GM23338 (cell line): ENCODE measurements around the gene GSG1. TPM values are rescaled to one million over a fixed set of nuclear protein-coding genes. Genes with fewer than 3 reads are reported as not detected.

Source experiments
- ATAC-seq: fragments of 200-7000 bp; cut with Tn5 transposase; 3 replicates; pipeline ENCODE4 v1.9.1; 2020
- DNase-seq: peaks from one replicate; pipeline ENCODE4 v3.0.0-alpha.2; 2015; ENCODE audit warnings: low spot score
- H2AFZ ChIP-seq: fragments of 200-600 bp; sonication (generic); 2 replicates; pipeline ENCODE4 v1.8.0; 2016; ENCODE audit warnings: antibody characterized with exemption, mild to moderate bottlenecking, moderate library complexity
- H3F3A ChIP-seq: fragments of 200-600 bp; sonication (generic); replicated peaks from 2 replicates; pipeline ENCODE4 v1.8.0; 2017; ENCODE audit warnings: antibody characterized with exemption, mixed run types, low read depth
- H3K27ac ChIP-seq: fragments of 200-600 bp; sonication (generic); 2 replicates; pipeline ENCODE4 v1.6.1; 2016; ENCODE audit warnings: low read depth
- H3K27me3 ChIP-seq: fragments of 200-600 bp; sonication (generic); 2 replicates; pipeline ENCODE4 v1.8.0; 2016; ENCODE audit warnings: mild to moderate bottlenecking, mixed run types, moderate library complexity; ENCODE audit not compliant: insufficient read depth
- H3K36me3 ChIP-seq: fragments of 200-600 bp; sonication (generic); 2 replicates; pipeline ENCODE4 v1.8.0; 2016; ENCODE audit warnings: mild to moderate bottlenecking; ENCODE audit not compliant: insufficient read depth
- H3K4me1 ChIP-seq: fragments of 200-600 bp; sonication (generic); 2 replicates; pipeline ENCODE4 v1.8.0; 2016; ENCODE audit warnings: mild to moderate bottlenecking, moderate library complexity; ENCODE audit not compliant: insufficient read depth
- H3K4me2 ChIP-seq: fragments of 200-600 bp; sonication (generic); 2 replicates; pipeline ENCODE4 v1.7.1; 2017; ENCODE audit warnings: mixed run types
- H3K4me3 ChIP-seq: fragments of 200-600 bp; sonication (generic); 2 replicates; pipeline ENCODE4 v1.6.1; 2016; ENCODE audit warnings: mixed run types
- H3K79me2 ChIP-seq: fragments of 200-600 bp; sonication (generic); replicated peaks from 2 replicates; pipeline ENCODE4 v1.8.0; 2017; ENCODE audit warnings: mild to moderate bottlenecking; ENCODE audit not compliant: insufficient read depth
- H3K9me2 ChIP-seq: fragments of 200-600 bp; sonication (generic); 2 replicates; pipeline ENCODE4 v1.8.0; 2017; ENCODE audit not compliant: insufficient read depth
- H4K20me1 ChIP-seq: fragments of 200-600 bp; sonication (generic); replicated peaks from 2 replicates; pipeline ENCODE4 v1.8.0; 2017; ENCODE audit warnings: mild to moderate bottlenecking; ENCODE audit not compliant: insufficient read depth
- H3K27ac Mint-ChIP-seq: 2 replicates; pipeline ENCODE4 v1.8.0; 2020; ENCODE audit warnings: inconsistent platforms, mild to moderate bottlenecking, moderate library complexity, mixed read lengths
- H3K27me3 Mint-ChIP-seq: 3 replicates; pipeline ENCODE4 v1.8.0; 2022; ENCODE audit warnings: low read depth, mild to moderate bottlenecking, moderate library complexity, mixed read lengths, inconsistent platforms; ENCODE audit not compliant: insufficient read depth, poor library complexity
- H3K36me3 Mint-ChIP-seq: 3 replicates; pipeline ENCODE4 v1.8.0; 2021; ENCODE audit warnings: low read depth, mild to moderate bottlenecking, inconsistent platforms, moderate library complexity, mixed read lengths
- H3K4me1 Mint-ChIP-seq: 3 replicates; pipeline ENCODE4 v1.8.0; 2020; ENCODE audit warnings: mild to moderate bottlenecking, inconsistent platforms, mixed read lengths
- H3K4me3 Mint-ChIP-seq: 3 replicates; pipeline ENCODE4 v1.8.0; 2021; ENCODE audit warnings: moderate library complexity, mild to moderate bottlenecking, inconsistent platforms, mixed read lengths
- H3K9me3 Mint-ChIP-seq: 3 replicates; pipeline ENCODE4 v1.8.0; 2020; ENCODE audit warnings: moderate library complexity, mild to moderate bottlenecking, inconsistent platforms, mixed read lengths
- ETS1 ChIP-seq: IDR thresholded peaks from 2 replicates; pipeline ENCODE4 v1.6.1; 2016; ENCODE audit warnings: antibody characterized with exemption
- EZH2 ChIP-seq: fragments of 200-600 bp; sonication (generic); IDR thresholded peaks from one replicate; pipeline ENCODE4 v1.8.0; 2017; ENCODE audit warnings: antibody characterized with exemption, mild to moderate bottlenecking, low read depth; ENCODE audit not compliant: unreplicated experiment
- POLR2AphosphoS5 ChIP-seq: IDR thresholded peaks from 2 replicates; pipeline ENCODE4 v1.6.1; 2016; ENCODE audit warnings: antibody characterized with exemption, low read depth
- REST ChIP-seq: IDR thresholded peaks from one replicate; pipeline ENCODE4 v1.6.1; 2018; ENCODE audit warnings: antibody characterized with exemption; ENCODE audit not compliant: unreplicated experiment
- STAT1 ChIP-seq: IDR thresholded peaks from one replicate; pipeline ENCODE4 v1.6.1; 2016; ENCODE audit warnings: antibody characterized with exemption; ENCODE audit not compliant: unreplicated experiment
- ZNF331 ChIP-seq: fragments of 250-450 bp; sonication (Bioruptor Pico); IDR thresholded peaks from 2 replicates; pipeline ENCODE4 v1.5.0; 2020; ENCODE audit warnings: low read depth, mild to moderate bottlenecking, moderate library complexity
- polyA plus RNA-seq: library from polyadenylated mRNA; unstranded; fragments of >200 nt; fragmentation: Nextera tagmentation; extraction: Ambion mirVana; gene quantifications from 2 replicates; pipeline ENCODE4 v1.2.1, GENCODE V29; 2016
- total RNA-seq: library from RNA; depleted of rRNA; stranded (reverse); fragments of >200 nt; shearing (Covaris generic); gene quantifications from 2 replicates; pipeline ENCODE4 v1.2.3, GENCODE V29; 2014
- TF ChIP-seq, protein P1 (sequence below), 2 experiments: fragments of 200-600 bp in 1 of 2; sonication (generic) in 1 of 2; conservative IDR thresholded peaks; 2 replicates each; pipeline versions ENCODE4 v1.5.1 to v1.6.1; 2016 to 2017; ENCODE audit warnings: antibody characterized with exemption in 2 of 2, low read depth in 2 of 2, mild to moderate bottlenecking in 2 of 2, moderate library complexity in 1 of 2

The GSG1 gene
- total and polyA plus RNA-seq, 2 experiments from 2014 or later = 0.17 to 0.63 TPM

- DNase-seq (no peak), ATAC-seq (no peak)
- Histone ChIP-seq H3F3A (no peaks in the 10 kb centered on the region), H4K20me1 (no peaks in the 10 kb centered on the region), H3K36me3 (no peaks in the 10 kb centered on the region), H3K79me2 (peaks cover 35% of the 10 kb centered on the region), H3K27me3 (peaks cover 11% of the 10 kb centered on the region), H3K4me2 (peak overlapping the region; percentile 90), H2AFZ (peak overlapping the region; percentile 99), H3K4me3 (peak overlapping the region; percentile 90), H3K9me2 (no peaks in the 10 kb centered on the region), H3K4me1 (peaks cover 13% of the 10 kb centered on the region), H3K27ac (no peak overlapping the region)
- Mint-ChIP-seq H3K27ac (no peak overlapping the region), H3K4me3 (peak overlapping the region; percentile 87), H3K9me3 (no peaks in the 10 kb centered on the region), H3K27me3 (peaks cover 7% of the 10 kb centered on the region), H3K36me3 (no peaks in the 10 kb centered on the region), H3K4me1 (peaks cover 47% of the 10 kb centered on the region)
- TF ChIP-seq REST = no peak
- TF ChIP-seq POLR2AphosphoS5 = no peak
- TF ChIP-seq ZNF331 (CRISPR knock-in tag) = no peak
- no peak for TF ChIP-seq STAT1
- TF ChIP-seq, protein P1, sequence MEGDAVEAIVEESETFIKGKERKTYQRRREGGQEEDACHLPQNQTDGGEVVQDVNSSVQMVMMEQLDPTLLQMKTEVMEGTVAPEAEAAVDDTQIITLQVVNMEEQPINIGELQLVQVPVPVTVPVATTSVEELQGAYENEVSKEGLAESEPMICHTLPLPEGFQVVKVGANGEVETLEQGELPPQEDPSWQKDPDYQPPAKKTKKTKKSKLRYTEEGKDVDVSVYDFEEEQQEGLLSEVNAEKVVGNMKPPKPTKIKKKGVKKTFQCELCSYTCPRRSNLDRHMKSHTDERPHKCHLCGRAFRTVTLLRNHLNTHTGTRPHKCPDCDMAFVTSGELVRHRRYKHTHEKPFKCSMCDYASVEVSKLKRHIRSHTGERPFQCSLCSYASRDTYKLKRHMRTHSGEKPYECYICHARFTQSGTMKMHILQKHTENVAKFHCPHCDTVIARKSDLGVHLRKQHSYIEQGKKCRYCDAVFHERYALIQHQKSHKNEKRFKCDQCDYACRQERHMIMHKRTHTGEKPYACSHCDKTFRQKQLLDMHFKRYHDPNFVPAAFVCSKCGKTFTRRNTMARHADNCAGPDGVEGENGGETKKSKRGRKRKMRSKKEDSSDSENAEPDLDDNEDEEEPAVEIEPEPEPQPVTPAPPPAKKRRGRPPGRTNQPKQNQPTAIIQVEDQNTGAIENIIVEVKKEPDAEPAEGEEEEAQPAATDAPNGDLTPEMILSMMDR (conservative IDR thresholded peaks at IDR 0.05; ENCODE audit: low read depth in 2 of 2) = no peak
- no peak for TF ChIP-seq ETS1
- TF ChIP-seq EZH2 = no peak
Observed at GRCh38 chr12:13044906-13045299, 58.6 kb downstream of the GSG1 start.
